PC-3 (cell line): ENCODE measurements around the gene TSC22D4. TPM values are rescaled to one million over a fixed set of nuclear protein-coding genes. Genes with fewer than 3 reads are reported as not detected.

Source experiments
- ATAC-seq: fragments of 200-7000 bp; cut with Tn5 transposase; 2 replicates; pipeline ENCODE4 v1.9.1; 2020; ENCODE audit warnings: mild to moderate bottlenecking, moderate library complexity
- BruUV-seq: library from RNA; stranded (reverse); fragments of 400-500 nt; replicated peaks from 2 replicates; lab custom pipeline; 2021; lab: Mats Ljungman, UMichigan
- CTCF ChIA-PET: fragments of 300-600 bp; sonication (Branson Sonifier 250); formaldehyde crosslinking; loops from one replicate; lab custom pipeline; 2022; ENCODE audit warnings: antibody characterized with exemption; lab: Charles Lee
- POLR2A ChIA-PET: fragments of 300-600 bp; sonication (Branson Sonifier 250); formaldehyde crosslinking; loops from one replicate; lab custom pipeline; 2022; ENCODE audit warnings: antibody characterized with exemption; ENCODE audit not compliant: unreplicated experiment; lab: Charles Lee
- DNase-seq: peaks from one replicate; pipeline ENCODE4 v3.0.0-alpha.2; 2015
- H2AFZ ChIP-seq: fragments of 300-600 bp; sonication (generic); 2 replicates; pipeline ENCODE4 v1.6.0; 2016; ENCODE audit warnings: antibody characterized with exemption, low read length
- H3F3A ChIP-seq: fragments of 300-600 bp; sonication (generic); one replicate; pipeline ENCODE4 v1.6.0; 2017; ENCODE audit warnings: antibody characterized with exemption, low read length, control low read depth, mild to moderate bottlenecking; ENCODE audit not compliant: unreplicated experiment
- H3K27ac ChIP-seq: fragments of 300-600 bp; sonication (generic); 2 replicates; pipeline ENCODE4 v1.5.1; 2016; ENCODE audit warnings: mild to moderate bottlenecking, low read length
- H3K27me3 ChIP-seq: fragments of 300-600 bp; sonication (generic); 2 replicates; pipeline ENCODE4 v1.6.1; 2016; ENCODE audit warnings: low read length, mixed read lengths
- H3K36me3 ChIP-seq: fragments of 300-600 bp; sonication (generic); 2 replicates; pipeline ENCODE4 v1.6.1; 2016; ENCODE audit warnings: low read depth, mixed run types, low read length, mixed read lengths
- H3K4me1 ChIP-seq: fragments of 300-600 bp; sonication (generic); 2 replicates; pipeline ENCODE4 v1.5.1; 2016; ENCODE audit warnings: low read length; ENCODE audit not compliant: insufficient read depth
- H3K4me2 ChIP-seq: fragments of 300-600 bp; sonication (generic); 2 replicates; pipeline ENCODE4 v1.6.0; 2016; ENCODE audit warnings: low read length
- H3K4me3 ChIP-seq: fragments of 300-600 bp; sonication (generic); 2 replicates; pipeline ENCODE4 v1.5.1; 2016; ENCODE audit warnings: mild to moderate bottlenecking, low read length, mixed read lengths
- H3K79me2 ChIP-seq: fragments of 300-600 bp; sonication (generic); 2 replicates; pipeline ENCODE4 v1.6.1; 2017; ENCODE audit warnings: low read length, mixed read lengths
- H3K9ac ChIP-seq: fragments of 300-600 bp; sonication (generic); 2 replicates; pipeline ENCODE4 v1.6.0; 2016; ENCODE audit warnings: mild to moderate bottlenecking, low read length
- H3K9me2 ChIP-seq: fragments of 300-600 bp; sonication (generic); replicated peaks from 2 replicates; pipeline ENCODE4 v1.6.1; 2016; ENCODE audit warnings: mixed run types, low read length, mixed read lengths
- H3K9me3 ChIP-seq: fragments of 300-600 bp; sonication (generic); 2 replicates; pipeline ENCODE4 v1.6.1; 2016; ENCODE audit warnings: low read length, mixed read lengths
- H4K20me1 ChIP-seq: fragments of 300-600 bp; sonication (generic); 2 replicates; pipeline ENCODE4 v1.6.1; 2016; ENCODE audit warnings: low read length, mixed read lengths
- EZH2 ChIP-seq: fragments of 300-600 bp; sonication (generic); IDR thresholded peaks from one replicate; pipeline ENCODE4 v1.6.1; 2017; ENCODE audit warnings: antibody characterized with exemption, mild to moderate bottlenecking, low read length; ENCODE audit not compliant: unreplicated experiment
- EZH2phosphoT487 ChIP-seq: fragments of 300-600 bp; sonication (generic); IDR thresholded peaks from 2 replicates; pipeline ENCODE4 v1.6.1; 2018; ENCODE audit warnings: mild to moderate bottlenecking, antibody characterized with exemption, low read length, borderline replicate concordance
- intact Hi-C: fragments of 100-400 bp; cut with micrococcal nuclease; formaldehyde crosslinking; loops from 2 replicates; pipeline ENCODE4 v1.9.0; 2023
- total RNA-seq: library from RNA; depleted of rRNA; stranded (reverse); fragments of >200 nt; gene quantifications from 2 replicates; pipeline ENCODE4 v1.2.3, GENCODE V29; 2014
- TF ChIP-seq, protein P1 (sequence below): fragments of 300-600 bp; sonication (generic); conservative IDR thresholded peaks from 2 replicates; pipeline ENCODE4 v1.5.1; 2017; ENCODE audit warnings: antibody characterized with exemption, low read depth, mild to moderate bottlenecking, low read length

TSC22D4 gene
- total RNA-seq, 1 experiment from 2014 or later = 57.1 TPM

DNA sequence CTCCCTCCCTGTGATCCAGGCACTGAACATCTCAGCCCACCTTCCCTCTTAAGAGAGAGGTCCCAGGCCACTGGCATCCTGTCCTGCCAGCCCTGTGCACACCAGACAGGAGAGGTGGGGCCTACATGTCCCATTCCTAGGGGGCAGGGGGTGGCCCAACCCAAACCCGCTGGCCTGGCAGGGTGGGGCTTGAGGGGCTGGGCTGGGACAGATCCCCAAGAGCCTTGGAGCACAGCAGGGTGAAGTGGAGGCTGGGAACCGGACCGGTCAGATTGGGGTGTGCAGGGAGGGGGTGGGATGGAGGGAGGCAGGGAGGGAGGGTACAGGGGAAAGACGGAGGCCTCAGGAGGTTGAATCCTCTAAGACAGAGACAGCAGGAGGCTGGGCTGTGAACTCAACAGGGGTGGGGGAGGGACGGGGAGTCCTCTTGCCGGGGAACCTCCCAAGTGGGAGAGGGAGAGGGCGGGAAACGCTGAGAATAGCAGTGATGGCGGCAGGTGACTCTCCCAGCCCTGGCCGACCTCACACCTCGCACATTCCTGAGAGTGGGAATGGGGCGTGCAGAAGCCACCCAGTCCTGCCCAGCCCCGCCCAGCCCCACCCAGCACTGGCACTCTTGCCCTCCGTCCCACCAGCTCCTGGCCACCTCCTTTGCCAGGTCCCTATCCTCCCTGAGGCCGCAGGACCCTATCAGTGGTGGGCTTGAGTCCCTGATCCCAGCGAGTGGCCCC lies 6.7 kb downstream of the TSC22D4 start:
- intact Hi-C loops = no loop called here
- no peak for ATAC-seq
- POLR2A ChIA-PET = no interaction called here

DNA sequence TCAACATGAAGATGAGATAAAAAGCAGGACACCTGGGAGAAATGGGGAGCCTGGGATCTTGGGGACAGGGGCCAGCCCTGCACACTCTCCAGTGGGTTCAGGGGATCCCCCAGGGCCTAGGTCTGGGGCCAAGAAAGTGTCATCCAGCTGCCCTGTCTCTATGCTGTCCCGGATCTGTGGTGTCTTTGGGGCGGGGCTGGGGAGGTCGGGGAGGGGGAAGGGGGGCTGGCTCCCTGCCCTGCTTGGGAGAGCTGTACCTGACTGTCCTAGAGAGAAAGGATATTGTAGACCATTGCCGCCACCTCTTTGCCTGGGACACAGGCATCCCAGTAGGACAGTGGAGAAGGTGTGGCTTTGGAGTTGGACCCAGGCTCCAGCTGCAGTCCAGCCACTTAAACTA lies 8.0 kb downstream of the TSC22D4 start:
- Histone ChIP-seq H2AFZ (no peak overlapping the region), H3K9ac (no peak overlapping the region), H3K27me3 (no peaks in the 10 kb centered on the region), H3K4me3 (no peak overlapping the region), H3K79me2 (no peaks in the 10 kb centered on the region), H3F3A (no peaks in the 10 kb centered on the region), H3K9me3 (no peaks in the 10 kb centered on the region), H3K36me3 (no peaks in the 10 kb centered on the region), H3K27ac (no peak overlapping the region), H3K4me1 (no peaks in the 10 kb centered on the region), H4K20me1 (no peaks in the 10 kb centered on the region), H3K9me2 (no peaks in the 10 kb centered on the region), H3K4me2 (no peak overlapping the region)
- ChIA-PET CTCF (interaction anchor here (0.6 kb wide), 1 partner anchor 380 kb away, joined by 5 read pairs; no protein-coding TSS in a partner anchor), POLR2A (no interaction called here)
- TF ChIP-seq, protein P1, sequence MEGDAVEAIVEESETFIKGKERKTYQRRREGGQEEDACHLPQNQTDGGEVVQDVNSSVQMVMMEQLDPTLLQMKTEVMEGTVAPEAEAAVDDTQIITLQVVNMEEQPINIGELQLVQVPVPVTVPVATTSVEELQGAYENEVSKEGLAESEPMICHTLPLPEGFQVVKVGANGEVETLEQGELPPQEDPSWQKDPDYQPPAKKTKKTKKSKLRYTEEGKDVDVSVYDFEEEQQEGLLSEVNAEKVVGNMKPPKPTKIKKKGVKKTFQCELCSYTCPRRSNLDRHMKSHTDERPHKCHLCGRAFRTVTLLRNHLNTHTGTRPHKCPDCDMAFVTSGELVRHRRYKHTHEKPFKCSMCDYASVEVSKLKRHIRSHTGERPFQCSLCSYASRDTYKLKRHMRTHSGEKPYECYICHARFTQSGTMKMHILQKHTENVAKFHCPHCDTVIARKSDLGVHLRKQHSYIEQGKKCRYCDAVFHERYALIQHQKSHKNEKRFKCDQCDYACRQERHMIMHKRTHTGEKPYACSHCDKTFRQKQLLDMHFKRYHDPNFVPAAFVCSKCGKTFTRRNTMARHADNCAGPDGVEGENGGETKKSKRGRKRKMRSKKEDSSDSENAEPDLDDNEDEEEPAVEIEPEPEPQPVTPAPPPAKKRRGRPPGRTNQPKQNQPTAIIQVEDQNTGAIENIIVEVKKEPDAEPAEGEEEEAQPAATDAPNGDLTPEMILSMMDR = no peak
- TF ChIP-seq EZH2phosphoT487 (no peak), EZH2 (no peak)
- ATAC-seq = no peak
- no TSS peak for BruUV-seq
- intact Hi-C loops = no loop called here
- no peak for DNase-seq

More for the DNA sequence above, 6.7 kb downstream of the TSC22D4 start:
- H3K4me2 ChIP-seq = no peak overlapping the region
- no peak for TF ChIP-seq EZH2
- TF ChIP-seq EZH2phosphoT487 = no peak
- TF ChIP-seq, protein P1 = no peak
- no peaks in the 10 kb centered on the region for H3K27me3 ChIP-seq
- no peaks in the 10 kb centered on the region for H3K36me3 ChIP-seq
- H3K79me2 ChIP-seq = peaks cover 8% of the 10 kb centered on the region
- no peak for DNase-seq
- H2AFZ ChIP-seq = no peak overlapping the region
- H3K9me2 ChIP-seq = no peaks in the 10 kb centered on the region
- no peak overlapping the region for H3K27ac ChIP-seq
- no peaks in the 10 kb centered on the region for H4K20me1 ChIP-seq
- H3K9me3 ChIP-seq = no peaks in the 10 kb centered on the region
- CTCF ChIA-PET = no interaction called here
- BruUV-seq = no TSS peak
- no peak overlapping the region for H3K4me3 ChIP-seq
- H3F3A ChIP-seq = no peaks in the 10 kb centered on the region
- no peak overlapping the region for H3K9ac ChIP-seq
- H3K4me1 ChIP-seq = peaks cover 3% of the 10 kb centered on the region; the same call in 1 of the 2 replicates
